Endothelial cell of umbilical vein (primary cell): ENCODE results near the gene RORC. TPM values are rescaled to one million over a fixed set of nuclear protein-coding genes. Genes with fewer than 3 reads are reported as not detected.

Experiments used
- BruUV-seq: library from RNA; stranded (reverse); fragments of 400-500 nt; replicated peaks from 2 replicates; lab custom pipeline; 2021; lab: Mats Ljungman, UMichigan
- CTCF ChIA-PET: fragments of 300-600, 350-600 bp; sonication (Branson Sonifier 250); formaldehyde crosslinking; loops from one replicate; lab custom pipeline; 2021; ENCODE audit warnings: antibody characterized with exemption, inconsistent platforms; lab: Charles Lee
- POLR2A ChIA-PET: fragments of 300-600, 350-600 bp; sonication (Branson Sonifier 250); formaldehyde crosslinking; loops from one replicate; lab custom pipeline; 2021; ENCODE audit warnings: antibody characterized with exemption, inconsistent platforms; lab: Charles Lee
- DNase-seq: peaks from one replicate; pipeline ENCODE4 v3.0.0-alpha.2; 2011; ENCODE audit warnings: low read depth, low spot score
- FAIRE-seq: peaks from 2 replicates; lab custom pipeline; 2011; peaks lifted over from hg19 to GRCh38; lab: Jason Lieb, UNC
- H2AFZ ChIP-seq: 2 replicates; pipeline ENCODE4 v1.6.0; 2012; ENCODE audit warnings: low read depth, low read length, control low read depth, inconsistent platforms
- H3K27ac ChIP-seq: 2 replicates; pipeline ENCODE4 v1.5.1; 2011; ENCODE audit warnings: low read depth, mild to moderate bottlenecking, control low read depth, low read length, moderate library complexity; ENCODE audit not compliant: insufficient read depth
- H3K27me3 ChIP-seq, 2 experiments: 2 replicates each; pipeline versions ENCODE4 v1.6.0 to v1.6.1; 2011; ENCODE audit warnings: low read length in 2 of 2, mixed read lengths in 1 of 2; ENCODE audit not compliant: control insufficient read depth in 2 of 2, insufficient read depth in 2 of 2
- H3K36me3 ChIP-seq, 2 experiments: 2 replicates in 1 of 2; 3 replicates in 1 of 2; pipeline ENCODE4 v1.5.1; 2011; ENCODE audit warnings: low read length in 2 of 2, mild to moderate bottlenecking in 1 of 2, moderate library complexity in 1 of 2; ENCODE audit not compliant: control insufficient read depth in 2 of 2, insufficient read depth in 2 of 2; ENCODE audit errors: extremely low read depth in 1 of 2
- H3K4me1 ChIP-seq: 3 replicates; pipeline ENCODE4 v1.5.1; 2011; ENCODE audit warnings: mild to moderate bottlenecking, low read length; ENCODE audit not compliant: control insufficient read depth, insufficient read depth; ENCODE audit errors: extremely low read depth
- H3K4me2 ChIP-seq: 2 replicates; pipeline ENCODE4 v1.6.1; 2011; ENCODE audit warnings: low read length, control low read depth, mixed read lengths; ENCODE audit not compliant: insufficient read depth
- H3K4me3 ChIP-seq, 3 experiments: fragments of 200-600 bp in 1 of 3; sonication (generic), shearing (Covaris generic) in 1 of 3; replicated peaks in 1 of 3; 2 replicates each; pipeline ENCODE4 v1.5.1; 2011 to 2016; ENCODE audit warnings: control low read depth in 3 of 3, low read length in 3 of 3, mild to moderate bottlenecking in 2 of 3, inconsistent platforms in 1 of 3, low read depth in 1 of 3, moderate library complexity in 1 of 3; ENCODE audit not compliant: insufficient read depth in 1 of 3
- H3K79me2 ChIP-seq: 2 replicates; pipeline ENCODE4 v1.6.0; 2012; ENCODE audit warnings: low read length, inconsistent platforms; ENCODE audit not compliant: control insufficient read depth, insufficient read depth
- H3K9ac ChIP-seq: replicated peaks from 2 replicates; pipeline ENCODE3; 2011; ENCODE audit warnings: low read length, control low read depth; ENCODE audit not compliant: insufficient read depth; ENCODE audit errors: extremely low read depth
- H3K9me1 ChIP-seq: replicated peaks from 3 replicates; pipeline ENCODE4 v1.6.0; 2011; ENCODE audit warnings: mild to moderate bottlenecking, low read length; ENCODE audit not compliant: control insufficient read depth, insufficient read depth; ENCODE audit errors: extremely low read depth
- H3K9me3 ChIP-seq: replicated peaks from 2 replicates; pipeline ENCODE4 v1.5.1; 2012; ENCODE audit warnings: low read length, inconsistent platforms; ENCODE audit not compliant: control insufficient read depth, insufficient read depth
- H4K20me1 ChIP-seq: replicated peaks from 2 replicates; pipeline ENCODE3; 2011; ENCODE audit warnings: mild to moderate bottlenecking, low read length; ENCODE audit not compliant: control insufficient read depth, insufficient read depth; ENCODE audit errors: extremely low read depth
- EZH2 ChIP-seq: IDR thresholded peaks from 2 replicates; pipeline ENCODE4 v1.6.1; 2012; ENCODE audit warnings: borderline replicate concordance, low read depth, mild to moderate bottlenecking, moderate library complexity, low read length, inconsistent platforms; ENCODE audit not compliant: severe bottlenecking
- FOS ChIP-seq: IDR thresholded peaks from 2 replicates; pipeline ENCODE4 v1.6.1; 2011; ENCODE audit warnings: mild to moderate bottlenecking, low read length, moderate library complexity, borderline replicate concordance; ENCODE audit not compliant: insufficient read depth
- GATA2 ChIP-seq: IDR thresholded peaks from 2 replicates; pipeline ENCODE4 v1.7.0; 2011; ENCODE audit warnings: low read depth, mild to moderate bottlenecking, moderate library complexity, mixed read lengths, low read length; ENCODE audit not compliant: insufficient read length, insufficient read depth
- JUN ChIP-seq: IDR thresholded peaks from 2 replicates; pipeline ENCODE4 v1.6.1; 2011; ENCODE audit warnings: borderline replicate concordance, low read depth; ENCODE audit not compliant: insufficient read length, insufficient read depth
- MAX ChIP-seq: IDR thresholded peaks from 2 replicates; pipeline ENCODE4 v1.6.1; 2011; ENCODE audit not compliant: insufficient read depth, insufficient read length
- MYC ChIP-seq: IDR thresholded peaks from one replicate; pipeline ENCODE4 v1.6.1; 2011; ENCODE audit warnings: mild to moderate bottlenecking, low read depth, low read length
- POLR2A ChIP-seq: IDR thresholded peaks from 2 replicates; pipeline ENCODE4 v1.6.1; 2012; ENCODE audit warnings: low read depth, mild to moderate bottlenecking, control low read depth, low read length
- POLR2AphosphoS5 ChIP-seq: IDR thresholded peaks from 2 replicates; pipeline ENCODE4 v1.6.1; 2012; ENCODE audit warnings: low read depth, mild to moderate bottlenecking, control low read depth, low read length, moderate library complexity; ENCODE audit not compliant: insufficient read depth
- dilution Hi-C: fragments of 300-500 bp; cut with MboI; formaldehyde crosslinking; loops from one replicate; pipeline ENCODE4 v1.15.0; 2019; ENCODE audit warnings: low sequenced_read_pairs; ENCODE audit not compliant: extremely low pct_ligation_motif_present
- intact Hi-C: fragments of 100-400 bp; cut with micrococcal nuclease; formaldehyde crosslinking; loops from one replicate; pipeline ENCODE4 v1.10.0; 2022
- polyA plus RNA-seq, 4 experiments: library from polyadenylated mRNA; depleted of rRNA in 3 of 4; stranded (reverse) in 3 of 4; unstranded in 1 of 4; fragments of >200 nt; gene quantifications; 2 replicates each; pipeline versions ENCODE4 v1.2.1 to v1.2.3, GENCODE V29; 2011 to 2012; ENCODE audit warnings: missing spikeins in 1 of 4
- total RNA-seq: library from RNA; stranded (reverse); gene quantifications from 2 replicates; pipeline ENCODE4 v1.2.3, GENCODE V29; 2021
- TF ChIP-seq, protein P1 (sequence below), 2 donors: IDR thresholded peaks; 1 replicate in 1 of 2; 2 replicates in 1 of 2; pipeline ENCODE4 v1.5.1; 2011; ENCODE audit warnings: low read length in 2 of 2, mild to moderate bottlenecking in 2 of 2, moderate library complexity in 2 of 2, control low read depth in 1 of 2, inconsistent platforms in 1 of 2, low read depth in 1 of 2; ENCODE audit not compliant: insufficient read depth in 1 of 2; ENCODE audit errors: extremely low read depth in 1 of 2

RORC gene
- total and polyA plus RNA-seq, 2 donors (not counting 3 experiments of a cell fraction or from before 2014, with no cell fraction given) = not detected

DNA sequence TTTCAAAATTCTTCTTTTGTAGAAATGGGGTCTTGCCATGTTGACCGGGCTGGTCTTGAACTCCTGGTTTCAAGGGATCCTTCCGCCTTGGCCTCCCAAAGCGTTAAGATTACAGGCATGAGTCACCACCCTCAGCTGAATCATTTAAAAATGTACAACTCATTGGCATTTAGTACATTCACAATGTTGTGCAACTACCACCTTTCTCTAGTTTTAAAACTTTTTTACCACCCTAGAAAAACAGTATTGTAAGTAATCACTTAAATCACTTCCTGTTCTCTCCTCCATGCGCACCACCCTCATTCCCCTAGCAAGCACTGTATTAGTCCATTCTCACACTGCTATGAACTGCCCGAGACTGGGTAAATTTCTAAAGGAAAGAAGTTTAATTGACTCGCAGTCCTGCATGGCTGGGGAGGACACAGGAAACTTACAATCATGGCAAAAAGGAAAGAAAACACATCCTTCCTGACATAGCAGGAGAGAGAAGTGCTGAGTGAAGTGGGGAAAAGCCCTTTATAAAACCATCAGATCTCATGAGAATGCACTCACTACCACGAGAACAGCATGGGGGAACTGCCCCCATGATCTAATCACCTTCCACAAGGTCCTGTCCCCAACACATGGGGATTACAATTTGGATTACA is 36.3 kb upstream of the RORC start:
- peak; percentile 81 for DNase-seq
- Histone ChIP-seq H2AFZ (peak overlapping the region; percentile 59), H3K27ac (peak overlapping the region; percentile 36), H3K9ac (no peak overlapping the region), H3K4me3 (no peak overlapping the region), H3K4me2 (peak overlapping the region; percentile 30), H3K9me3 (no peaks in the 10 kb centered on the region), H3K27me3 (no peaks in the 10 kb centered on the region), H3K9me1 (no peaks in the 10 kb centered on the region), H3K79me2 (no peaks in the 10 kb centered on the region), H3K36me3 (no peaks in the 10 kb centered on the region), H3K4me1 (peaks cover 16% of the 10 kb centered on the region), H4K20me1 (no peaks in the 10 kb centered on the region)
- dilution Hi-C loops (no loop called here), intact Hi-C loops (loop anchor here (2.0 kb wide), 1 partner anchor 19 kb away; no protein-coding TSS in a partner anchor)
- TF ChIP-seq MYC (no peak), FOS (peak; percentile 77), JUN (no peak)
- TF ChIP-seq, protein P1, sequence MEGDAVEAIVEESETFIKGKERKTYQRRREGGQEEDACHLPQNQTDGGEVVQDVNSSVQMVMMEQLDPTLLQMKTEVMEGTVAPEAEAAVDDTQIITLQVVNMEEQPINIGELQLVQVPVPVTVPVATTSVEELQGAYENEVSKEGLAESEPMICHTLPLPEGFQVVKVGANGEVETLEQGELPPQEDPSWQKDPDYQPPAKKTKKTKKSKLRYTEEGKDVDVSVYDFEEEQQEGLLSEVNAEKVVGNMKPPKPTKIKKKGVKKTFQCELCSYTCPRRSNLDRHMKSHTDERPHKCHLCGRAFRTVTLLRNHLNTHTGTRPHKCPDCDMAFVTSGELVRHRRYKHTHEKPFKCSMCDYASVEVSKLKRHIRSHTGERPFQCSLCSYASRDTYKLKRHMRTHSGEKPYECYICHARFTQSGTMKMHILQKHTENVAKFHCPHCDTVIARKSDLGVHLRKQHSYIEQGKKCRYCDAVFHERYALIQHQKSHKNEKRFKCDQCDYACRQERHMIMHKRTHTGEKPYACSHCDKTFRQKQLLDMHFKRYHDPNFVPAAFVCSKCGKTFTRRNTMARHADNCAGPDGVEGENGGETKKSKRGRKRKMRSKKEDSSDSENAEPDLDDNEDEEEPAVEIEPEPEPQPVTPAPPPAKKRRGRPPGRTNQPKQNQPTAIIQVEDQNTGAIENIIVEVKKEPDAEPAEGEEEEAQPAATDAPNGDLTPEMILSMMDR (IDR thresholded peaks at IDR 0.05; ENCODE audit: extremely low read depth in 1 of 2, insufficient read depth in 1 of 2, low read depth in 1 of 2, low read length in 2 of 2) = no peak
- ChIA-PET CTCF (interaction anchor here (0.8 to 1.0 kb wide), 2 partner anchors 10 to 20 kb away, joined by 3 read pairs; no protein-coding TSS in a partner anchor), POLR2A (no interaction called here)
- FAIRE-seq = peak; percentile 86
- no TSS peak for BruUV-seq

DNA sequence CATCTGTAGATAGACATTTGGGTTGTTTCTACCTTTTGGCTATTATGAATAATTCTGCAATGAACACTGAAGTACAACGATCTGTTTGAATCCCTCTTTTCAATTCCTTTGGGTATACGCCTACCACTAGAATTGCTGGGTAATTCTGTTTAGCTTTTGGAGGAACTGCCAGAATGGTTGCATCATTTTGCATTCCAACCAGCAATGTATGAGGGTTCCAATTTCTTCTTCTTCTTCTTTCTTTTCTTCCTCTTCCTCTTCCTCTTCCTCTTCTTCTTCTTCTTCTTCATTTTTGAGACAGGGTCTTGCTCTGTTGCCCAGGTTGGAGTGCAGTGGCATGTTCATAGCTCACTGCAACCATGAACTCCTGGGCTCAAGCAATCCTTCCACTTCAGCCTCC is 35.7 kb upstream of the RORC start:
- H4K20me1 ChIP-seq = no peaks in the 10 kb centered on the region
- peaks cover 16% of the 10 kb centered on the region for H3K4me1 ChIP-seq
- dilution Hi-C loops (no loop called here), intact Hi-C loops (no loop called here)
- BruUV-seq = no TSS peak
- no peak for FAIRE-seq
- no peaks in the 10 kb centered on the region for H3K9me3 ChIP-seq
- ChIA-PET CTCF (interaction anchor here (1.0 kb wide), 1 partner anchor 19 kb away, joined by 3 read pairs; no protein-coding TSS in a partner anchor), POLR2A (no interaction called here)
- H3K9ac ChIP-seq = no peak overlapping the region
- H3K27ac ChIP-seq = no peak overlapping the region
- H2AFZ ChIP-seq = no peak overlapping the region
- H3K36me3 ChIP-seq = no peaks in the 10 kb centered on the region
- H3K9me1 ChIP-seq = no peaks in the 10 kb centered on the region
- TF ChIP-seq FOS (no peak), GATA2 (no peak), EZH2 (no peak), MAX (no peak), POLR2AphosphoS5 (no peak), POLR2A (no peak), MYC (no peak), JUN (no peak)
- TF ChIP-seq, protein P1 (IDR thresholded peaks at IDR 0.05; ENCODE audit: extremely low read depth in 1 of 2, insufficient read depth in 1 of 2, low read depth in 1 of 2, low read length in 2 of 2) = no peak
- H3K79me2 ChIP-seq = no peaks in the 10 kb centered on the region
- H3K4me2 ChIP-seq = no peak overlapping the region
- no peak for DNase-seq
- H3K4me3 ChIP-seq = no peak overlapping the region
- no peaks in the 10 kb centered on the region for H3K27me3 ChIP-seq
